Activated CD4-positive, alpha-beta T cell treated with anti-CD3 and anti-CD28 coated beads for 48 hours (primary cell): ENCODE results near the gene GPD1L.
A peak's percentile ranks its signal among the peaks of the same experiment; 100 is the strongest.
"Not testable (repeated sequence)": the region's sequence is repeated elsewhere in the genome, so short reads cannot be mapped to it uniquely, and the experiment has no call there.

Source experiments
- DNase-seq: peaks from one replicate; pipeline ENCODE4 v3.0.0-alpha.2; 2020

Gene GPD1L

GRCh38 chr3:32106132-32106928 is at the start of gene GPD1L:
TSS of gene GPD1L (plus strand) at chr3:32106620. CDS start at chr3:32106712, 92 bp downstream.
- peak; percentile 95 for DNase-seq

GRCh38 chr3:32058465-32058864 is 48.0 kb upstream of the GPD1L start:
- not testable (repeated sequence) for DNase-seq

- no peak for DNase-seq
These were observed 43.4 kb upstream of the GPD1L start for GRCh38 chr3:32062950-32063582.

- DNase-seq: no peak
These were observed 39.7 kb upstream of the GPD1L start for GRCh38 chr3:32066686-32067085.

GRCh38 chr3:32074194-32074593 is 32.2 kb upstream of the GPD1L start:
- DNase-seq: not testable (repeated sequence)

- no peak for DNase-seq
These were observed 29.9 kb upstream of the GPD1L start for GRCh38 chr3:32076566-32076965.

GRCh38 chr3:32077260-32078084 is 28.9 kb upstream of the GPD1L start:
- DNase-seq: no peak

GRCh38 chr3:32078085-32078634 is 28.3 kb upstream of the GPD1L start:
- DNase-seq: no peak

GRCh38 chr3:32078864-32079263 is 27.6 kb upstream of the GPD1L start:
- no peak for DNase-seq

- DNase-seq: no peak
These were observed 23.7 kb upstream of the GPD1L start for GRCh38 chr3:32082721-32083120.

GRCh38 chr3:32083702-32084270 is 22.6 kb upstream of the GPD1L start:
- DNase-seq: no peak

GRCh38 chr3:32084870-32085269 is 21.6 kb upstream of the GPD1L start:
- DNase-seq: no peak

GRCh38 chr3:32086464-32086863 is 20.0 kb upstream of the GPD1L start:
- no peak for DNase-seq

GRCh38 chr3:32089476-32089875 is 16.9 kb upstream of the GPD1L start:
- no peak for DNase-seq

GRCh38 chr3:32093204-32093603 is 13.2 kb upstream of the GPD1L start:
- no peak for DNase-seq

- DNase-seq: no peak
These were observed 11.0 kb upstream of the GPD1L start for GRCh38 chr3:32095431-32095830.

- DNase-seq: no peak
These were observed 8.7 kb upstream of the GPD1L start for GRCh38 chr3:32097768-32098167.

- no peak for DNase-seq
These were observed 7.9 kb upstream of the GPD1L start for GRCh38 chr3:32098528-32098927.

- DNase-seq: no peak
These were observed 6.0 kb upstream of the GPD1L start for GRCh38 chr3:32100465-32100864.

- DNase-seq: no peak
These were observed 4.1 kb upstream of the GPD1L start for GRCh38 chr3:32102289-32102688.

- DNase-seq: no peak
These were observed 1.9 kb upstream of the GPD1L start for GRCh38 chr3:32104492-32104891.

- DNase-seq: no peak
These were observed 909 bp upstream of the GPD1L start for GRCh38 chr3:32105291-32106131.
